Stimulated activated naive CD4-positive, alpha-beta T cell treated with Interleukin-2 at 50 U/mL for 16 hours (primary cell): ENCODE measurements around the gene ZNF718.
A peak's percentile ranks its signal among the peaks of the same experiment; 100 is the strongest.
"Not testable (repeated sequence)": the region's sequence is repeated elsewhere in the genome, so short reads cannot be mapped to it uniquely, and the experiment has no call there.

ENCODE experiments used
- DNase-seq: peaks from one replicate; lab custom pipeline; 2025; lab: John Stamatoyannopoulos, UW

The ZNF718 gene

GRCh38 chr4:124275-125081, at the start of gene ZNF718:
ZNF718 (plus strand) TSS chr4:124501; CDS start chr4:124671, 170 bp downstream.
- peak; percentile 81 for DNase-seq

- no peak for DNase-seq
Observed at GRCh38 chr4:85951-86350, 38.4 kb upstream of the ZNF718 start.

- DNase-seq, result not testable (repeated sequence)
Observed at GRCh38 chr4:86559-87324, 37.6 kb upstream of the ZNF718 start.

GRCh38 chr4:98386-98785, 25.9 kb upstream of the ZNF718 start:
- no peak for DNase-seq

GRCh38 chr4:99863-100262, 24.4 kb upstream of the ZNF718 start:
- no peak for DNase-seq

GRCh38 chr4:107083-107443, 17.2 kb upstream of the ZNF718 start:
- DNase-seq, result no peak

- DNase-seq, result no peak
Observed at GRCh38 chr4:107444-108429, 16.6 kb upstream of the ZNF718 start.

- no peak for DNase-seq
Observed at GRCh38 chr4:112771-113170, 11.5 kb upstream of the ZNF718 start.

GRCh38 chr4:113732-114131, 10.6 kb upstream of the ZNF718 start:
- DNase-seq, result no peak

GRCh38 chr4:114149-114548, 10.2 kb upstream of the ZNF718 start:
- DNase-seq, result no peak

- DNase-seq, result no peak
Observed at GRCh38 chr4:116499-116898, 7.8 kb upstream of the ZNF718 start.

- DNase-seq, result no peak
Observed at GRCh38 chr4:120616-121015, 3.7 kb upstream of the ZNF718 start.

- DNase-seq, result no peak
Observed at GRCh38 chr4:121408-122084, 2.8 kb upstream of the ZNF718 start.

- DNase-seq, result not testable (repeated sequence)
Observed at GRCh38 chr4:123922-124274, 403 bp upstream of the ZNF718 start.

GRCh38 chr4:125091-125771, 930 bp downstream of the ZNF718 start:
- DNase-seq, result peak; percentile 43

GRCh38 chr4:125833-126232, 1.5 kb downstream of the ZNF718 start:
- DNase-seq, result no peak

GRCh38 chr4:132483-132882, 8.2 kb downstream of the ZNF718 start:
- DNase-seq, result no peak

- no peak for DNase-seq
Observed at GRCh38 chr4:138935-139334, 14.6 kb downstream of the ZNF718 start.

- no peak for DNase-seq
Observed at GRCh38 chr4:139691-140090, 15.4 kb downstream of the ZNF718 start.

- DNase-seq, result no peak
Observed at GRCh38 chr4:146621-147020, 22.3 kb downstream of the ZNF718 start.

- no peak for DNase-seq
Observed at GRCh38 chr4:147233-147632, 22.9 kb downstream of the ZNF718 start.
